ENCODE measurements around the gene ITPK1. TPM values are rescaled to one million over a fixed set of nuclear protein-coding genes. Genes with fewer than 3 reads are reported as not detected.

ITPK1 gene
- total and polyA plus RNA-seq, 2 donors (not counting 3 experiments of a cell fraction or from before 2014, with no cell fraction given) = 39.6 to 51.8 TPM

DNA sequence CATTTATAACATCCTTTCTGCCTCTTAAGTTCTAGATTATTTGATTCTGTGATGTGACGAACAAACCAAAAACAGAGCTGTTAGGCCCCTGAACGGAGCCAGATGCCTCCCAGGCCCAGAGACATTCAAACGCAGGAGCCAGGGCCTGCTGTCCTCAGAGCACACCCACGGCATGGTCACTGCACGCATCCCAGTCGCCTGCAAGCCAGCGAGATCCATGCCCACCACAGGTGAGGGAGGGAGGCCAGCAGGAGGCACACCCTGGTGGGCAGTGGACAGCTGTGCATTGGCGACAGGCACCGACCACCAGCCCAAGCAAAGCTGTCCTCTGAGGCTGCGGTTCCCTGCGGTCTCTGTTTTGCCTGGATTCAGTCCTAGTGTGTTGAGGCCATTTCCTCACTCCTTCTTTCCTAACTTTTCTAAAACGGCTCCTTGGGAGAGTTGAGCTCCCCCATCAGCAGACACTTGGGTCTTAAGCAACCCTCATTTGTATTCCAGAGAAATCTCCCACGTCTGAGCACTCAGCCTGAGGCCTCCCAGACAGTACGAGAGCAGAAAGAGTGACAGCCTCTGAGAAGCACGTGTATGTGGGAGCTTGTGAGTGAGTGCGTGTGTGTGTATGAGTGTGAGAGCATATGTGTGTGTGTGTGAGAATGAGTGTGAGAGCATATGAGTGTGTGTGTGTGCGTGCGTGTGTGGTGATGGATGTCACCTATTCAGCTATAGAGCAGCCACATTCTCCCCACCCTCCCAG, 111.6 kb downstream of the ITPK1 start:
- Histone ChIP-seq H3K4me2 (ENCODE audit: insufficient read depth, low read length) (no peak overlapping the region), H3K36me3 (ENCODE audit: control insufficient read depth in 2 of 2, extremely low read depth in 1 of 2, insufficient read depth in 2 of 2, low read length in 2 of 2) (no peaks in the 10 kb centered on the region), H3K4me3 (replicated peaks in 1 of 3; ENCODE audit: insufficient read depth in 1 of 3, low read depth in 1 of 3, low read length in 3 of 3) (no peak overlapping the region), H3K4me1 (ENCODE audit: control insufficient read depth, extremely low read depth, insufficient read depth, low read length) (no peaks in the 10 kb centered on the region), H3K27ac (ENCODE audit: insufficient read depth, low read depth, low read length) (no peak overlapping the region), H3K9me1 (replicated peaks; ENCODE audit: control insufficient read depth, extremely low read depth, insufficient read depth, low read length) (no peaks in the 10 kb centered on the region), H2AFZ (ENCODE audit: low read depth, low read length) (no peak overlapping the region), H3K9me3 (replicated peaks; ENCODE audit: control insufficient read depth, insufficient read depth, low read length) (no peaks in the 10 kb centered on the region), H4K20me1 (replicated peaks; ENCODE audit: control insufficient read depth, extremely low read depth, insufficient read depth, low read length) (no peaks in the 10 kb centered on the region), H3K27me3 (ENCODE audit: control insufficient read depth in 2 of 2, insufficient read depth in 2 of 2, low read length in 2 of 2) (no peaks in the 10 kb centered on the region), H3K9ac (replicated peaks; ENCODE audit: extremely low read depth, insufficient read depth, low read length) (no peak overlapping the region), H3K79me2 (ENCODE audit: control insufficient read depth, insufficient read depth, low read length) (no peaks in the 10 kb centered on the region)
- FAIRE-seq (no peak), DNase-seq (ENCODE audit: low read depth, low spot score) (no peak)
- ChIA-PET CTCF (no interaction called here), POLR2A (no interaction called here)
- intact Hi-C loops (cut with micrococcal nuclease) (no loop called here), dilution Hi-C loops (cut with MboI; ENCODE audit: extremely low pct_ligation_motif_present, low sequenced_read_pairs) (no loop called here)
- BruUV-seq (replicated peaks) = no TSS peak
- TF ChIP-seq POLR2AphosphoS5 (IDR thresholded peaks at IDR 0.05; ENCODE audit: insufficient read depth, low read depth, low read length) (no peak), GATA2 (IDR thresholded peaks at IDR 0.05; ENCODE audit: insufficient read depth, insufficient read length, low read depth, low read length) (no peak), EZH2 (IDR thresholded peaks at IDR 0.05; ENCODE audit: borderline replicate concordance, low read depth, low read length, severe bottlenecking) (no peak), MYC (IDR thresholded peaks at IDR 0.05; ENCODE audit: low read depth, low read length) (no peak), FOS (IDR thresholded peaks at IDR 0.05; ENCODE audit: borderline replicate concordance, insufficient read depth, low read length) (no peak), POLR2A (IDR thresholded peaks at IDR 0.05; ENCODE audit: low read depth, low read length) (no peak), JUN (IDR thresholded peaks at IDR 0.05; ENCODE audit: borderline replicate concordance, insufficient read depth, insufficient read length, low read depth) (no peak)
- TF ChIP-seq, protein P1, sequence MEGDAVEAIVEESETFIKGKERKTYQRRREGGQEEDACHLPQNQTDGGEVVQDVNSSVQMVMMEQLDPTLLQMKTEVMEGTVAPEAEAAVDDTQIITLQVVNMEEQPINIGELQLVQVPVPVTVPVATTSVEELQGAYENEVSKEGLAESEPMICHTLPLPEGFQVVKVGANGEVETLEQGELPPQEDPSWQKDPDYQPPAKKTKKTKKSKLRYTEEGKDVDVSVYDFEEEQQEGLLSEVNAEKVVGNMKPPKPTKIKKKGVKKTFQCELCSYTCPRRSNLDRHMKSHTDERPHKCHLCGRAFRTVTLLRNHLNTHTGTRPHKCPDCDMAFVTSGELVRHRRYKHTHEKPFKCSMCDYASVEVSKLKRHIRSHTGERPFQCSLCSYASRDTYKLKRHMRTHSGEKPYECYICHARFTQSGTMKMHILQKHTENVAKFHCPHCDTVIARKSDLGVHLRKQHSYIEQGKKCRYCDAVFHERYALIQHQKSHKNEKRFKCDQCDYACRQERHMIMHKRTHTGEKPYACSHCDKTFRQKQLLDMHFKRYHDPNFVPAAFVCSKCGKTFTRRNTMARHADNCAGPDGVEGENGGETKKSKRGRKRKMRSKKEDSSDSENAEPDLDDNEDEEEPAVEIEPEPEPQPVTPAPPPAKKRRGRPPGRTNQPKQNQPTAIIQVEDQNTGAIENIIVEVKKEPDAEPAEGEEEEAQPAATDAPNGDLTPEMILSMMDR (IDR thresholded peaks at IDR 0.05; ENCODE audit: extremely low read depth in 1 of 2, insufficient read depth in 1 of 2, low read depth in 1 of 2, low read length in 2 of 2) = no peak
- TF ChIP-seq, protein P2, sequence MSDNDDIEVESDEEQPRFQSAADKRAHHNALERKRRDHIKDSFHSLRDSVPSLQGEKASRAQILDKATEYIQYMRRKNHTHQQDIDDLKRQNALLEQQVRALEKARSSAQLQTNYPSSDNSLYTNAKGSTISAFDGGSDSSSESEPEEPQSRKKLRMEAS (IDR thresholded peaks at IDR 0.05; ENCODE audit: insufficient read depth, insufficient read length) = no peak
